Measurements from ENCODE around the gene MDN1.
"Not testable (repeated sequence)": the region's sequence is repeated elsewhere in the genome, so short reads cannot be mapped to it uniquely, and the experiment has no call there.

MDN1 gene

DNA sequence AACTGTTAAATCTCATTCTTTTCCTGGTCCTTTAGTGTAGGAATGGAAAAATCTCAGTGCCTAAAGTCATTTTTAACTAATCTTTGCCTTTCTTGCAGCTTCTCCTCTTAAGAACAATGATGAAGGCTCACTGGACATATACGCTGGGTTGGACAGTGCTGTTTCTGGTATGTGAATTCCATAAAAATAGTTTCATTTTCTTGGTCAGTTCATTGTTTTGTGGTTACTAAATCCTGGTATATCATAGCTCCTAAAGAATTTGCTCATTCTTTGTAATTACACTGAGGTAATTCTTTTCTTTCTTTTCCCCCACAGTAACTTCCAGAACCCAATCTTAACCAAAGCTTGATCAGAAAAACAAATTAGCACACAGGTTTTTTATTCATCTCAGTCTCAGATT is 33.5 kb upstream of the MDN1 start:
- Histone ChIP-seq H3K4me2 (ENCODE audit: insufficient read depth, low read length) (no peak overlapping the region), H3K36me3 (ENCODE audit: insufficient read depth, low read length) (peaks cover 93% of the 10 kb centered on the region), H3K9me3 (ENCODE audit: insufficient read depth, low read length, severe bottlenecking) (no peaks in the 10 kb centered on the region), H3K9ac (ENCODE audit: low read depth, low read length) (no peak overlapping the region), H3K27me3 (ENCODE audit: insufficient read depth, low read length, poor library complexity) (no peaks in the 10 kb centered on the region), H2AFZ (ENCODE audit: low read depth, low read length) (no peak overlapping the region), H3K27ac (ENCODE audit: low read length) (no peak overlapping the region), H3K79me2 (ENCODE audit: insufficient read depth, low read length) (peaks cover 42% of the 10 kb centered on the region), H3K4me3 (ENCODE audit: low read depth in 1 of 2, low read length in 2 of 2) (no peak overlapping the region), H4K20me1 (ENCODE audit: insufficient read depth, low read length) (peaks cover 15% of the 10 kb centered on the region; the same call in 1 of the 2 replicates), H3K4me1 (ENCODE audit: insufficient read depth, low read length) (no peaks in the 10 kb centered on the region)
- ATAC-seq (ENCODE audit: insufficient read depth, low read depth) = no peak
- TF ChIP-seq, protein P1, sequence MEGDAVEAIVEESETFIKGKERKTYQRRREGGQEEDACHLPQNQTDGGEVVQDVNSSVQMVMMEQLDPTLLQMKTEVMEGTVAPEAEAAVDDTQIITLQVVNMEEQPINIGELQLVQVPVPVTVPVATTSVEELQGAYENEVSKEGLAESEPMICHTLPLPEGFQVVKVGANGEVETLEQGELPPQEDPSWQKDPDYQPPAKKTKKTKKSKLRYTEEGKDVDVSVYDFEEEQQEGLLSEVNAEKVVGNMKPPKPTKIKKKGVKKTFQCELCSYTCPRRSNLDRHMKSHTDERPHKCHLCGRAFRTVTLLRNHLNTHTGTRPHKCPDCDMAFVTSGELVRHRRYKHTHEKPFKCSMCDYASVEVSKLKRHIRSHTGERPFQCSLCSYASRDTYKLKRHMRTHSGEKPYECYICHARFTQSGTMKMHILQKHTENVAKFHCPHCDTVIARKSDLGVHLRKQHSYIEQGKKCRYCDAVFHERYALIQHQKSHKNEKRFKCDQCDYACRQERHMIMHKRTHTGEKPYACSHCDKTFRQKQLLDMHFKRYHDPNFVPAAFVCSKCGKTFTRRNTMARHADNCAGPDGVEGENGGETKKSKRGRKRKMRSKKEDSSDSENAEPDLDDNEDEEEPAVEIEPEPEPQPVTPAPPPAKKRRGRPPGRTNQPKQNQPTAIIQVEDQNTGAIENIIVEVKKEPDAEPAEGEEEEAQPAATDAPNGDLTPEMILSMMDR (IDR thresholded peaks at IDR 0.05; ENCODE audit: borderline replicate concordance, extremely low read depth, low read length, poor library complexity, severe bottlenecking) = no peak
- TF ChIP-seq EZH2 (IDR thresholded peaks at IDR 0.05; ENCODE audit: borderline replicate concordance, low read depth, low read length, severe bottlenecking) = no peak
- DNase-seq = no peak

DNA sequence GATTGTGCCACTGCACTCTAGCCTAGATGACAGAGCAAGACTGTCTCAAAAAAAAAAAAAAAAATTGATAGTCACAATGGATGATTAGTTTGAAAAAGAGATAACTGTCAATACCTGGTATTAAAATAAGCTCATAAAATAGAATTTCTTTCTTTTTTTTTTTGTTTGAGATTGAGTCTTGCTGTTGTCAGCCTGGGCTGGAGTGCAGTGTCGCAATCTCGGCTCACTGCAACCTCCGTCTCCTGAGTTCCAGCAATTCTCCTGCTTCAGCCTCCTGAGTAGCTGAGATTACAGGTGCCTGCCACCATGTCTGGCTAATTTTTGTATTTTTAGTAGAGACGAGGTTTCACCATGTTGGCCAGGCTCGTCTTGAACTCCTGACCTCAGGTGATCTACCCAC is 27.9 kb upstream of the MDN1 start:
- Histone ChIP-seq H3K36me3 (ENCODE audit: insufficient read depth, low read length) (peaks cover 71% of the 10 kb centered on the region), H4K20me1 (ENCODE audit: insufficient read depth, low read length) (peaks cover 39% of the 10 kb centered on the region), H3K79me2 (ENCODE audit: insufficient read depth, low read length) (peaks cover 93% of the 10 kb centered on the region)
- ATAC-seq (ENCODE audit: insufficient read depth, low read depth); H3K4me1 ChIP-seq (ENCODE audit: insufficient read depth, low read length); H3K4me3 ChIP-seq (ENCODE audit: low read depth in 1 of 2, low read length in 2 of 2); DNase-seq; H2AFZ ChIP-seq (ENCODE audit: low read depth, low read length); H3K27me3 ChIP-seq (ENCODE audit: insufficient read depth, low read length, poor library complexity); H3K9me3 ChIP-seq (ENCODE audit: insufficient read depth, low read length, severe bottlenecking); H3K9ac ChIP-seq (ENCODE audit: low read depth, low read length); H3K27ac ChIP-seq (ENCODE audit: low read length); H3K4me2 ChIP-seq (ENCODE audit: insufficient read depth, low read length): not testable (repeated sequence)

DNA sequence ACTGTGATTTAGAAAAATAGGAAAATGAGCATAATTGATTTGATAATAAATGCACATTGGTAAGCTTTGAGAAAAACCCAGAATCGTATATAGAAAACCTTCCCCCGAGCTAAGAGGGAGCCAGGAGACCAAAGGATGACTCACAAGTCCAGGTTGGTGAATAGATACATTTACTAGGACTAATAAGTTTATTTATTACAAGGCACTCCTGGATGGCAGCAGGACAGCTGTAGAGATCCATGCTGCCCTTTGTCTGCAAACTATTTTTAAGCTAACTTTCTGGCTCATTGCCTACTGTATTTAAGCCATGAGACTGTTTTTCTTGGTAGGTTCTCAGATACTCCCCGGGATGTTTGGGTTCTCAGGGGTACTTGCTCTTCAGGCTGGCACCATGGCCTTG is 23.5 kb upstream of the MDN1 start:
- no peak for DNase-seq
- H3K4me2 ChIP-seq (ENCODE audit: insufficient read depth, low read length) = no peak overlapping the region
- 0 out of 2 replicates have a peak, but pooled peaks cover 5% of the 10 kb centered on the region for H3K4me1 ChIP-seq (ENCODE audit: insufficient read depth, low read length)
- H3K27ac ChIP-seq (ENCODE audit: low read length) = no peak overlapping the region
- H3K9ac ChIP-seq (ENCODE audit: low read depth, low read length) = no peak overlapping the region
- H4K20me1 ChIP-seq (ENCODE audit: insufficient read depth, low read length) = peaks cover 39% of the 10 kb centered on the region
- no peak for TF ChIP-seq EZH2 (IDR thresholded peaks at IDR 0.05; ENCODE audit: borderline replicate concordance, low read depth, low read length, severe bottlenecking)
- TF ChIP-seq, protein P1 (IDR thresholded peaks at IDR 0.05; ENCODE audit: borderline replicate concordance, extremely low read depth, low read length, poor library complexity, severe bottlenecking) = no peak
- H3K36me3 ChIP-seq (ENCODE audit: insufficient read depth, low read length) = peaks cover 48% of the 10 kb centered on the region
- H2AFZ ChIP-seq (ENCODE audit: low read depth, low read length) = no peak overlapping the region
- no peak overlapping the region for H3K4me3 ChIP-seq (ENCODE audit: low read depth in 1 of 2, low read length in 2 of 2)
- H3K27me3 ChIP-seq (ENCODE audit: insufficient read depth, low read length, poor library complexity) = no peaks in the 10 kb centered on the region
- no peak for ATAC-seq (ENCODE audit: insufficient read depth, low read depth)
- H3K79me2 ChIP-seq (ENCODE audit: insufficient read depth, low read length) = peaks cover 96% of the 10 kb centered on the region
- H3K9me3 ChIP-seq (ENCODE audit: insufficient read depth, low read length, severe bottlenecking) = no peaks in the 10 kb centered on the region

DNA sequence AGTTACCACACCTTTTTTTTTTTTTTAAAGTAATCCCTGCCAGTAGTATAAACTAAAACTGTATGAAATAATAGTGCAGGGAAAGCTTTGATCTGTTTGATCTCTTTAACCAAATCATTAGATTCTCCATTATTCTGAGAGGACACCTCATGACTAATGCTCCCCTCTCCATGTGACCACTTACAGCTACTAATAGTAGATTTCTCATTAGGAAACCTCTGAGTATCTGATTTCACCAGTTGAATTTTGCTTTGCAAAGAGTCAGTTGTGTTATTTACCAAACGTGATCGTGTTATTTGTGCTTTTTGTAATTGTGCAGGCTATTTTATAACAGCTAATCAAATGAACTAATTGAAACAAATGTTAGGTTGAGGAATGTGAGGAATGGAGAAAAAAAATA is 22.6 kb upstream of the MDN1 start:
- ATAC-seq (ENCODE audit: insufficient read depth, low read depth) (no peak), DNase-seq (no peak)
- Histone ChIP-seq H4K20me1 (ENCODE audit: insufficient read depth, low read length) (peaks cover 45% of the 10 kb centered on the region), H3K4me3 (ENCODE audit: low read depth in 1 of 2, low read length in 2 of 2) (no peak overlapping the region), H3K9me3 (ENCODE audit: insufficient read depth, low read length, severe bottlenecking) (no peaks in the 10 kb centered on the region), H3K4me1 (ENCODE audit: insufficient read depth, low read length) (0 out of 2 replicates have a peak, but pooled peaks cover 5% of the 10 kb centered on the region), H3K27me3 (ENCODE audit: insufficient read depth, low read length, poor library complexity) (no peaks in the 10 kb centered on the region), H3K36me3 (ENCODE audit: insufficient read depth, low read length) (peaks cover 48% of the 10 kb centered on the region), H3K79me2 (ENCODE audit: insufficient read depth, low read length) (peaks cover 97% of the 10 kb centered on the region), H3K27ac (ENCODE audit: low read length) (no peak overlapping the region), H3K4me2 (ENCODE audit: insufficient read depth, low read length) (no peak overlapping the region), H3K9ac (ENCODE audit: low read depth, low read length) (no peak overlapping the region), H2AFZ (ENCODE audit: low read depth, low read length) (no peak overlapping the region)
- no peak for TF ChIP-seq EZH2 (IDR thresholded peaks at IDR 0.05; ENCODE audit: borderline replicate concordance, low read depth, low read length, severe bottlenecking)
- TF ChIP-seq, protein P1 (IDR thresholded peaks at IDR 0.05; ENCODE audit: borderline replicate concordance, extremely low read depth, low read length, poor library complexity, severe bottlenecking) = no peak

Data from DND-41 (cell line).